Liver (tissue), 9 donors: ENCODE measurements around the gene TMEM127. TPM values are rescaled to one million over a fixed set of nuclear protein-coding genes. Genes with fewer than 3 reads are reported as not detected.

Source experiments
- DNase-seq: peaks from one replicate; pipeline ENCODE4 v3.0.0-alpha.2; 2017; ENCODE audit warnings: low spot score
- H3K27ac ChIP-seq, 2 donors: one replicate each; pipeline ENCODE4 v1.7.0; 2013; ENCODE audit warnings: inconsistent platforms in 2 of 2, low read length in 2 of 2, control low read depth in 1 of 2, low read depth in 1 of 2, mild to moderate bottlenecking in 1 of 2
- H3K27me3 ChIP-seq, 4 donors: one replicate each; pipeline versions ENCODE4 v1.6.1 to v1.7.0; 2013; ENCODE audit warnings: low read length in 3 of 4, inconsistent platforms in 1 of 4, mild to moderate bottlenecking in 1 of 4, moderate library complexity in 1 of 4; ENCODE audit not compliant: control insufficient read depth in 4 of 4, insufficient read depth in 4 of 4
- H3K36me3 ChIP-seq, 4 donors: one replicate each; pipeline versions ENCODE4 v1.6.1 to v1.7.0; 2013; ENCODE audit warnings: low read length in 3 of 4, mild to moderate bottlenecking in 3 of 4, low read depth in 1 of 4, moderate library complexity in 1 of 4; ENCODE audit not compliant: control insufficient read depth in 4 of 4, insufficient read depth in 3 of 4
- H3K4me1 ChIP-seq, 4 donors: one replicate each; pipeline versions ENCODE4 v1.6.1 to v1.7.0; 2013; ENCODE audit warnings: low read length in 3 of 4, mild to moderate bottlenecking in 3 of 4, moderate library complexity in 1 of 4; ENCODE audit not compliant: control insufficient read depth in 4 of 4, insufficient read depth in 4 of 4
- H3K4me3 ChIP-seq, 3 donors: one replicate each; pipeline versions ENCODE4 v1.6.1 to v1.7.0; 2013; ENCODE audit warnings: low read length in 3 of 3, control low read depth in 1 of 3, low read depth in 1 of 3, mild to moderate bottlenecking in 1 of 3
- H3K9ac ChIP-seq, 2 donors: one replicate each; pipeline ENCODE4 v1.7.0; 2013; ENCODE audit warnings: low read length in 2 of 2, mild to moderate bottlenecking in 2 of 2, moderate library complexity in 2 of 2, control low read depth in 1 of 2, low read depth in 1 of 2
- H3K9me3 ChIP-seq, 4 donors: one replicate each; pipeline versions ENCODE4 v1.6.1 to v1.7.0; 2013; ENCODE audit warnings: low read length in 3 of 4; ENCODE audit not compliant: control insufficient read depth in 4 of 4
- EGR1 ChIP-seq, 2 donors: IDR thresholded peaks; 2 replicates each; pipeline ENCODE4 v1.6.1; 2016 to 2018; ENCODE audit warnings: antibody characterized with exemption in 2 of 2, low read depth in 2 of 2
- FOXA1 ChIP-seq: IDR thresholded peaks from 2 replicates; pipeline ENCODE4 v1.6.1; 2016; ENCODE audit warnings: antibody characterized with exemption
- FOXA2 ChIP-seq: IDR thresholded peaks from 2 replicates; pipeline ENCODE4 v1.6.1; 2016; ENCODE audit warnings: antibody characterized with exemption
- GABPA ChIP-seq, 2 donors: IDR thresholded peaks in 1 of 2; conservative IDR thresholded peaks in 1 of 2; 2 replicates each; pipeline ENCODE4 v1.6.1; 2016; ENCODE audit warnings: antibody characterized with exemption in 2 of 2, mild to moderate bottlenecking in 1 of 2, moderate library complexity in 1 of 2
- HNF4A ChIP-seq, 2 donors: conservative IDR thresholded peaks; 2 replicates each; pipeline ENCODE4 v1.6.1; 2016; ENCODE audit warnings: antibody characterized with exemption in 2 of 2, mild to moderate bottlenecking in 2 of 2
- HNF4G ChIP-seq: IDR thresholded peaks from 2 replicates; pipeline ENCODE4 v1.6.1; 2016; ENCODE audit warnings: antibody characterized with exemption
- JUND ChIP-seq, 2 donors: IDR thresholded peaks; 2 replicates each; pipeline ENCODE4 v1.6.1; 2016; ENCODE audit warnings: antibody characterized with exemption in 2 of 2
- NR2F2 ChIP-seq: IDR thresholded peaks from 2 replicates; pipeline ENCODE4 v1.6.1; 2016; ENCODE audit warnings: antibody characterized with exemption
- RAD21 ChIP-seq, 2 donors: IDR thresholded peaks; 2 replicates each; pipeline ENCODE4 v1.6.1; 2016; ENCODE audit warnings: antibody characterized with exemption in 2 of 2, mild to moderate bottlenecking in 2 of 2
- RXRA ChIP-seq, 2 donors: IDR thresholded peaks; 2 replicates each; pipeline ENCODE4 v1.6.1; 2017 to 2018; ENCODE audit warnings: antibody characterized with exemption in 2 of 2, mild to moderate bottlenecking in 1 of 2
- SP1 ChIP-seq: IDR thresholded peaks from 2 replicates; pipeline ENCODE4 v1.6.1; 2018; ENCODE audit warnings: antibody characterized with exemption, mild to moderate bottlenecking
- TAF1 ChIP-seq: conservative IDR thresholded peaks from 2 replicates; pipeline ENCODE4 v1.6.1; 2016; ENCODE audit warnings: antibody characterized with exemption, mild to moderate bottlenecking
- YY1 ChIP-seq: IDR thresholded peaks from 2 replicates; pipeline ENCODE4 v1.6.1; 2016; ENCODE audit warnings: antibody characterized with exemption, mild to moderate bottlenecking
- WGBS: extraction: QIAGEN DNeasy Blood & Tissue Kit; methylation state at CpG from one replicate; pipeline ENCODE4 v1.1.7; 2013; 5-methylcytosine and 5-hydroxymethylcytosine counted together
- polyA plus RNA-seq, 2 donors: library from polyadenylated mRNA; stranded (reverse) in 1 of 2; unstranded in 1 of 2; fragments of 200-250 nt in 1 of 2; fragments of >200 nt in 1 of 2; fragmentation: Nextera tagmentation in 1 of 2; extraction: Ambion mirVana in 1 of 2; gene quantifications; one replicate each; pipeline versions ENCODE4 v1.2.1 to v1.2.3, GENCODE V29; 2013 to 2015
- total RNA-seq, 2 donors: library from RNA; depleted of rRNA; stranded (reverse); fragments of >200 nt; gene quantifications; one replicate each; pipeline ENCODE4 v1.2.3, GENCODE V29; 2014
- TF ChIP-seq, protein P1 (sequence below): IDR thresholded peaks from 2 replicates; pipeline ENCODE4 v1.6.1; 2016; ENCODE audit warnings: antibody characterized with exemption
- TF ChIP-seq, protein P2 (sequence below): fragments of 150-350 bp; IDR thresholded peaks from 2 replicates; pipeline ENCODE4 v1.5.1; 2017; ENCODE audit warnings: improper control_type of control experiment, low read depth, low read length; ENCODE audit not compliant: missing input control
- TF ChIP-seq, protein P3 (sequence below): IDR thresholded peaks from 2 replicates; pipeline ENCODE4 v1.6.1; 2016; ENCODE audit warnings: antibody characterized with exemption, mild to moderate bottlenecking
- TF ChIP-seq, protein P4 (sequence below): IDR thresholded peaks from 2 replicates; pipeline ENCODE4 v1.6.1; 2016; ENCODE audit warnings: antibody characterized with exemption
- TF ChIP-seq, protein P5 (sequence below): IDR thresholded peaks from 2 replicates; pipeline ENCODE4 v1.6.1; 2016; ENCODE audit warnings: antibody characterized with exemption
- donor health status: healthy.
- donor health status: healthy.
- donor health status: healthy.
- donor health status: healthy.
- donor health status: healthy.

Gene TMEM127
- total and polyA plus RNA-seq, 4 donors: 11.2 to 27.5 (median 18.4) TPM

DNA sequence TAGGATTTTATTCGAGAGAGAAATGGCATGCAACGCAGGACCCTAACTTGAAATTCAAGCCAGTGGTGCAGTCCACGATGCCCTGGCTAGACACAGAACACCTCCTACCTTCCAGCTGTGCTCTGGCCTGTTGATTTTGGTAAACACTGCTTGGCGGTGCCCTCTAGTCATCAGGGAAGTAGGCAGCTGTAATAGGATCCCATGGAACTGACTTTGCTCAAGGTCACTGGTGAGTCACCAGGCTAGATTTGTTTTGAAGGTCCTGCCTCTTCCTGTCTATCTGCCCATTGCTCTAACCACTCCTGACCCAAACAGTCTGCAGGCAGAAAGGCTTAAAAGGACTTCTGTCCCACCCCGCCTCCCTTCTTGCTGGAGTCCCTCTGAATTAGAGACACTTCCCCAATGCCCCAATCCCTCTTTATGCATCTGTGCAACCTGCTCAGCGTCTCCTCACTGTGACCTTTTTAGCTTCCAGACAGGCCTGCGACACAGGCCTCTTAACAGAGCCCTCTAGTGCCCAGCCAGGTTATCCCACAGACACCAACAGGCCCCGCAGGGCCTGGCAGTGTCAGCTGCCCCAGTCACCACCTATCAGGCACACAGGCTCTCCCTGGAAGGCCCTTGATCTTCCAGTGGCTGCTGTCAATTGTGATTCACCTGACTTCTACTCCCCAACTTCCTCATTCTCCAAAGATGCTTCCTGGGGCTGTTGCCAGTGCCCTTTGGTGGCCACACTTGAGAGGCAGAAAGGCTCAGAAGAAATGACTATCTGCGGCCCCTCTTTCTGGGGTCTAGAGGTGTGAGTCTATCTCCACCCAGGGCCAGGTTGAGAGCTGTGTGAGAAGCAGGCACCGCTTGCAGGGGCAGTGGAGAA lies 5.2 kb downstream of the TMEM127 start:
- DNase-seq: peak; percentile 46
- WGBS: 32% methylated on average over 10 of the region's 10 CpGs
- peak overlapping the region; percentile 87 to 95 for H3K27ac ChIP-seq
- peaks cover 0 to 3% (median under 1%) of the 10 kb centered on the region in 4 donors for H3K36me3 ChIP-seq
- no peaks in the 10 kb centered on the region for H3K27me3 ChIP-seq
- no peaks in the 10 kb centered on the region for H3K9me3 ChIP-seq
- peaks cover 18 to 64% (median 52%) of the 10 kb centered on the region in 4 donors for H3K4me1 ChIP-seq
- H3K4me3 ChIP-seq: no peak overlapping the region
- H3K9ac ChIP-seq: peak overlapping the region in 1 of 2 donors; percentile 50
- TF ChIP-seq HNF4A (conservative IDR thresholded peaks at IDR 0.05): peak; percentile 87 to 93
- peak; percentile 82 to 89 for TF ChIP-seq RXRA (IDR thresholded peaks at IDR 0.05)
- TF ChIP-seq, protein P1, sequence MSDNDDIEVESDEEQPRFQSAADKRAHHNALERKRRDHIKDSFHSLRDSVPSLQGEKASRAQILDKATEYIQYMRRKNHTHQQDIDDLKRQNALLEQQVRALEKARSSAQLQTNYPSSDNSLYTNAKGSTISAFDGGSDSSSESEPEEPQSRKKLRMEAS: peak; percentile 97
- TF ChIP-seq, protein P2, sequence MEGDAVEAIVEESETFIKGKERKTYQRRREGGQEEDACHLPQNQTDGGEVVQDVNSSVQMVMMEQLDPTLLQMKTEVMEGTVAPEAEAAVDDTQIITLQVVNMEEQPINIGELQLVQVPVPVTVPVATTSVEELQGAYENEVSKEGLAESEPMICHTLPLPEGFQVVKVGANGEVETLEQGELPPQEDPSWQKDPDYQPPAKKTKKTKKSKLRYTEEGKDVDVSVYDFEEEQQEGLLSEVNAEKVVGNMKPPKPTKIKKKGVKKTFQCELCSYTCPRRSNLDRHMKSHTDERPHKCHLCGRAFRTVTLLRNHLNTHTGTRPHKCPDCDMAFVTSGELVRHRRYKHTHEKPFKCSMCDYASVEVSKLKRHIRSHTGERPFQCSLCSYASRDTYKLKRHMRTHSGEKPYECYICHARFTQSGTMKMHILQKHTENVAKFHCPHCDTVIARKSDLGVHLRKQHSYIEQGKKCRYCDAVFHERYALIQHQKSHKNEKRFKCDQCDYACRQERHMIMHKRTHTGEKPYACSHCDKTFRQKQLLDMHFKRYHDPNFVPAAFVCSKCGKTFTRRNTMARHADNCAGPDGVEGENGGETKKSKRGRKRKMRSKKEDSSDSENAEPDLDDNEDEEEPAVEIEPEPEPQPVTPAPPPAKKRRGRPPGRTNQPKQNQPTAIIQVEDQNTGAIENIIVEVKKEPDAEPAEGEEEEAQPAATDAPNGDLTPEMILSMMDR: peak; percentile 13
- TF ChIP-seq, protein P3, sequence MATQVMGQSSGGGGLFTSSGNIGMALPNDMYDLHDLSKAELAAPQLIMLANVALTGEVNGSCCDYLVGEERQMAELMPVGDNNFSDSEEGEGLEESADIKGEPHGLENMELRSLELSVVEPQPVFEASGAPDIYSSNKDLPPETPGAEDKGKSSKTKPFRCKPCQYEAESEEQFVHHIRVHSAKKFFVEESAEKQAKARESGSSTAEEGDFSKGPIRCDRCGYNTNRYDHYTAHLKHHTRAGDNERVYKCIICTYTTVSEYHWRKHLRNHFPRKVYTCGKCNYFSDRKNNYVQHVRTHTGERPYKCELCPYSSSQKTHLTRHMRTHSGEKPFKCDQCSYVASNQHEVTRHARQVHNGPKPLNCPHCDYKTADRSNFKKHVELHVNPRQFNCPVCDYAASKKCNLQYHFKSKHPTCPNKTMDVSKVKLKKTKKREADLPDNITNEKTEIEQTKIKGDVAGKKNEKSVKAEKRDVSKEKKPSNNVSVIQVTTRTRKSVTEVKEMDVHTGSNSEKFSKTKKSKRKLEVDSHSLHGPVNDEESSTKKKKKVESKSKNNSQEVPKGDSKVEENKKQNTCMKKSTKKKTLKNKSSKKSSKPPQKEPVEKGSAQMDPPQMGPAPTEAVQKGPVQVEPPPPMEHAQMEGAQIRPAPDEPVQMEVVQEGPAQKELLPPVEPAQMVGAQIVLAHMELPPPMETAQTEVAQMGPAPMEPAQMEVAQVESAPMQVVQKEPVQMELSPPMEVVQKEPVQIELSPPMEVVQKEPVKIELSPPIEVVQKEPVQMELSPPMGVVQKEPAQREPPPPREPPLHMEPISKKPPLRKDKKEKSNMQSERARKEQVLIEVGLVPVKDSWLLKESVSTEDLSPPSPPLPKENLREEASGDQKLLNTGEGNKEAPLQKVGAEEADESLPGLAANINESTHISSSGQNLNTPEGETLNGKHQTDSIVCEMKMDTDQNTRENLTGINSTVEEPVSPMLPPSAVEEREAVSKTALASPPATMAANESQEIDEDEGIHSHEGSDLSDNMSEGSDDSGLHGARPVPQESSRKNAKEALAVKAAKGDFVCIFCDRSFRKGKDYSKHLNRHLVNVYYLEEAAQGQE: peak; percentile 84
- TF ChIP-seq FOXA1: peak; percentile 97
- TF ChIP-seq EGR1 (IDR thresholded peaks at IDR 0.05; ENCODE audit: low read depth in 2 of 2): peak; percentile 43 to 75
- peak in 1 of 2 donors; percentile 82 for TF ChIP-seq GABPA (IDR thresholded peaks at IDR 0.05 in 1 of 2, conservative IDR thresholded peaks at IDR 0.05 in 1 of 2)
- TF ChIP-seq SP1: peak; percentile 95
- peak; percentile 100 for TF ChIP-seq JUND (IDR thresholded peaks at IDR 0.05)
- TF ChIP-seq RAD21 (IDR thresholded peaks at IDR 0.05): peak; percentile 55
- TF ChIP-seq FOXA2: peak; percentile 98
- TF ChIP-seq, protein P4, sequence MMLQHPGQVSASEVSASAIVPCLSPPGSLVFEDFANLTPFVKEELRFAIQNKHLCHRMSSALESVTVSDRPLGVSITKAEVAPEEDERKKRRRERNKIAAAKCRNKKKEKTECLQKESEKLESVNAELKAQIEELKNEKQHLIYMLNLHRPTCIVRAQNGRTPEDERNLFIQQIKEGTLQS: peak; percentile 99
- TF ChIP-seq YY1: peak; percentile 81
- peak; percentile 67 for TF ChIP-seq HNF4G
- TF ChIP-seq, protein P5, sequence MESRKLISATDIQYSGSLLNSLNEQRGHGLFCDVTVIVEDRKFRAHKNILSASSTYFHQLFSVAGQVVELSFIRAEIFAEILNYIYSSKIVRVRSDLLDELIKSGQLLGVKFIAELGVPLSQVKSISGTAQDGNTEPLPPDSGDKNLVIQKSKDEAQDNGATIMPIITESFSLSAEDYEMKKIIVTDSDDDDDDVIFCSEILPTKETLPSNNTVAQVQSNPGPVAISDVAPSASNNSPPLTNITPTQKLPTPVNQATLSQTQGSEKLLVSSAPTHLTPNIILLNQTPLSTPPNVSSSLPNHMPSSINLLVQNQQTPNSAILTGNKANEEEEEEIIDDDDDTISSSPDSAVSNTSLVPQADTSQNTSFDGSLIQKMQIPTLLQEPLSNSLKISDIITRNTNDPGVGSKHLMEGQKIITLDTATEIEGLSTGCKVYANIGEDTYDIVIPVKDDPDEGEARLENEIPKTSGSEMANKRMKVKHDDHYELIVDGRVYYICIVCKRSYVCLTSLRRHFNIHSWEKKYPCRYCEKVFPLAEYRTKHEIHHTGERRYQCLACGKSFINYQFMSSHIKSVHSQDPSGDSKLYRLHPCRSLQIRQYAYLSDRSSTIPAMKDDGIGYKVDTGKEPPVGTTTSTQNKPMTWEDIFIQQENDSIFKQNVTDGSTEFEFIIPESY: peak; percentile 85
- peak; percentile 76 for TF ChIP-seq NR2F2
- TF ChIP-seq TAF1: peak; percentile 77
